AG09319 (cell line): ENCODE measurements around the gene SRGAP3.

Experiments
- DNase-seq: peaks from one replicate; pipeline ENCODE4 v3.0.0-alpha.2; 2010; ENCODE audit warnings: low read depth; ENCODE audit errors: extremely low read depth
- CTCF ChIP-seq: IDR thresholded peaks from 2 replicates; pipeline ENCODE4 v1.5.1; 2011; ENCODE audit warnings: low read depth, mild to moderate bottlenecking, inconsistent platforms, low read length, moderate library complexity

SRGAP3 gene

DNA sequence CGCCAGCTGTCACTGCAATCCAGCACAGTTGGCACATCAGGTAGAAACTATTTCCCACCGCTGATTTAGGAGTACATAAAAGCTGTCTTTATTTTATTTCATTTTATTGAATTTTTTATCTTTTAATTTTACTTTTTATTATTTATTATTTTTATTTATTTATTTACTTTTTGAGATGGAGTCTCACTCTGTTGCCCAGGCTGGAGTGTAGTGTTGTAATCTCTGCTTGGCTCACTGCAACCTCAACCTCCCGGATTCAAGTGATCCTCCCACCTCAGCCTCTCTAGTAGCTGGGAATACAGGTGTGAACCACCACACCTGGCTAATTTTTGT is 31.0 kb downstream of the SRGAP3 start:
- no peak for DNase-seq
- TF ChIP-seq CTCF = no peak

- no peak for DNase-seq
- TF ChIP-seq CTCF = no peak
Measured at GRCh38 chr3:9217784-9218513, 31.5 kb downstream of the SRGAP3 start.

DNA sequence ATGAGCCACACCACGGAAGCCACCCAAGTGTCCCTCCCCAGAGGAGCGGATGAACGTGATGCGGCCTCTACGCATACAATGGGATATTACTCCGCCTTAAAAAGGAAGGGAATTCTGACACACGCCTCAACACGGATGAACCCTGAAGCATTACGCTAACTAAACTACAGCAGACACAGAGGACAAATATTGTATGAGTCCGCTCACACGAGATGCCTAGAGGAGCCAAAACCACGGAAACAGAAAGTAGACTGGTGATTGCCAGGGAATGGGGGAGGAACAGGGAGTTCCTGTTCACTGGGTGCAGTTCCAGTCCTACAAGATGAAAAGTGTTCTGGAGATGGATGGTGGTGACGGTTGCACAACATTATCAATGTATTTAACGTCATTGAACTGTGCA is 32.7 kb downstream of the SRGAP3 start:
- no peak for TF ChIP-seq CTCF
- DNase-seq = no peak

DNA sequence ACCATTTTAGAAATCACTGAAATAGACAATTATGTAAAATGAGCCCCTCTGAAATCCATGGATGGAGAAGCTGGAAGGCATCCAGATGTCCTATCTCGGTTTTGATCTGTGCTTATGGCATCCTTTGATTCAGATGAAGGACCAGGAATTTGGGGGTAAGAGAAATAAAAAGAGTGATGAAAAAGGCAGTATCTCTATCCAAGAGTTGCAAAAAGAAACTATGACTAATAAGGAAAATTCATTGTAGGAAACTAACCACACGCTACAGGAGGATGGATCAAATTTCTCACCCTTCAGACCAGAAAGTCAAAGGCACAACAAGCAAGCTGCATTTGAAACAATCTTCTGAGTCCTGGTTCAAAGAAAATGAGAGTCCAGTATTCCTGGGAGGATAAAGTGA is 34.8 kb downstream of the SRGAP3 start:
- DNase-seq = peak; percentile 49
- no peak for TF ChIP-seq CTCF

DNA sequence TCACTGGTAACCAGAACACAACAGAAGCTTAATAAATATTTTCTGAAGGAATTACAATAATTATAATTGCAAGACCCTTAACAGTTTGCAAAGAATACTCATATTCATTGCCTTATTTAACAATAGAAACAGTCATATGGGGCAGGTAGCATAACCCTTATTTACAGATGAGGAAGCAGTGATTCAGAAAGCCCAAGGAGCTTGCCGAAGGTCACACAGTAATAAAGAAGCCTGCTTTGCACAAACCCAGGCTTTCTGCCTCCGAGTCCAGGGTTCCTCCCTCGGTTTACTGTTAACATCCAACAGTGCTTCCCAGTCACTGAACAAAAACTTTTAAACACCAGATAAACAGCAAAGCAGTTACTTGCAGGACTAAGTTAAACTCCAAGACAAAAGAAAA is 35.3 kb downstream of the SRGAP3 start:
- no peak for DNase-seq
- no peak for TF ChIP-seq CTCF

- TF ChIP-seq CTCF = no peak
- DNase-seq = no peak
Measured at GRCh38 chr3:9213019-9213634, 36.3 kb downstream of the SRGAP3 start.

DNA sequence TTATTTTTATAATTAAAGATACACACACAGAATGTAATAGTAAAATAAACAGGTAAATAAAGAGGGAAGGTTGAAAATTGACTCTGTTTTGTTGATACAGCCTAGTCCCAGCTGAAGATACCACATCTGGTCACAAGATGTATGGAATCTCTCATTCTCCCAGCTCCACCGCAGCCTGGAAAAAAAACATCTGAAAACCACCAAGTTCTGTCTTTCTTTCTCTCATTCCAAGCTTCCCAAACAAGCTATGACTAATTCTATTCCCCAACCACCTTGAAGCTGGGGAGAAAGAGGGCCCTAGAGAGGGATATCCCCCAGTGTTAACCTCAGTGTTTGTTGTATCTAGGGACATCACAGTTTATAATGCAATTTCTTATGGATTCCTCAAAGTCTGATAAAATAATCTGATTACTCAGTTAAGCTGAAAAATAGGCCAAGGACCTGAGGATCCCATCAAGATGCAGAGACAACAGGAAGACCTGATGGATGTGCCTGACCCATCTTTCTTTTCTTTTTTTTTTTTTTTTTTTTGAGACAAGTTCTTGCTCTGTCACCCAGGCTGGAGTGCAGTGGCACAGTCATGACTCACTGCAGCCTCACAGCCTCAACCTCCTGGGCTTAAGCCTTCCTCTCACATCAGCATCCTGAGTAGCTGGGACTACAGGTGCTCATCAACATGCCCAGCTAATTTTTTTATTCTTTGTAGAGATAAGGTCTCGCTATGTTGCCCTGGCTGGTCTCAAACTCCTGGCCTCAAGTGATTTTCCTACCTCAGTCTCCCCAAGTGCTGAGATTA is 38.1 kb downstream of the SRGAP3 start:
- no peak for TF ChIP-seq CTCF
- no peak for DNase-seq
